Endothelial cell of umbilical vein (primary cell): Measurements from ENCODE around the gene NCEH1. TPM values are rescaled to one million over a fixed set of nuclear protein-coding genes. Genes with fewer than 3 reads are reported as not detected.

ENCODE experiments used
- BruUV-seq: library from RNA; stranded (reverse); fragments of 400-500 nt; replicated peaks from 2 replicates; lab custom pipeline; 2021; lab: Mats Ljungman, UMichigan
- CTCF ChIA-PET: fragments of 300-600, 350-600 bp; sonication (Branson Sonifier 250); formaldehyde crosslinking; loops from one replicate; lab custom pipeline; 2021; ENCODE audit warnings: antibody characterized with exemption, inconsistent platforms; lab: Charles Lee
- POLR2A ChIA-PET: fragments of 300-600, 350-600 bp; sonication (Branson Sonifier 250); formaldehyde crosslinking; loops from one replicate; lab custom pipeline; 2021; ENCODE audit warnings: antibody characterized with exemption, inconsistent platforms; lab: Charles Lee
- DNase-seq: peaks from one replicate; pipeline ENCODE4 v3.0.0-alpha.2; 2011; ENCODE audit warnings: low read depth, low spot score
- FAIRE-seq: peaks from 2 replicates; lab custom pipeline; 2011; peaks lifted over from hg19 to GRCh38; lab: Jason Lieb, UNC
- H2AFZ ChIP-seq: 2 replicates; pipeline ENCODE4 v1.6.0; 2012; ENCODE audit warnings: low read depth, low read length, control low read depth, inconsistent platforms
- H3K27ac ChIP-seq: 2 replicates; pipeline ENCODE4 v1.5.1; 2011; ENCODE audit warnings: low read depth, mild to moderate bottlenecking, control low read depth, low read length, moderate library complexity; ENCODE audit not compliant: insufficient read depth
- H3K27me3 ChIP-seq, 2 experiments: 2 replicates each; pipeline versions ENCODE4 v1.6.0 to v1.6.1; 2011; ENCODE audit warnings: low read length in 2 of 2, mixed read lengths in 1 of 2; ENCODE audit not compliant: control insufficient read depth in 2 of 2, insufficient read depth in 2 of 2
- H3K36me3 ChIP-seq, 2 experiments: 2 replicates in 1 of 2; 3 replicates in 1 of 2; pipeline ENCODE4 v1.5.1; 2011; ENCODE audit warnings: low read length in 2 of 2, mild to moderate bottlenecking in 1 of 2, moderate library complexity in 1 of 2; ENCODE audit not compliant: control insufficient read depth in 2 of 2, insufficient read depth in 2 of 2; ENCODE audit errors: extremely low read depth in 1 of 2
- H3K4me1 ChIP-seq: 3 replicates; pipeline ENCODE4 v1.5.1; 2011; ENCODE audit warnings: mild to moderate bottlenecking, low read length; ENCODE audit not compliant: control insufficient read depth, insufficient read depth; ENCODE audit errors: extremely low read depth
- H3K4me2 ChIP-seq: 2 replicates; pipeline ENCODE4 v1.6.1; 2011; ENCODE audit warnings: low read length, control low read depth, mixed read lengths; ENCODE audit not compliant: insufficient read depth
- H3K4me3 ChIP-seq, 3 experiments: fragments of 200-600 bp in 1 of 3; sonication (generic), shearing (Covaris generic) in 1 of 3; replicated peaks in 1 of 3; 2 replicates each; pipeline ENCODE4 v1.5.1; 2011 to 2016; ENCODE audit warnings: control low read depth in 3 of 3, low read length in 3 of 3, mild to moderate bottlenecking in 2 of 3, inconsistent platforms in 1 of 3, low read depth in 1 of 3, moderate library complexity in 1 of 3; ENCODE audit not compliant: insufficient read depth in 1 of 3
- H3K79me2 ChIP-seq: 2 replicates; pipeline ENCODE4 v1.6.0; 2012; ENCODE audit warnings: low read length, inconsistent platforms; ENCODE audit not compliant: control insufficient read depth, insufficient read depth
- H3K9ac ChIP-seq: replicated peaks from 2 replicates; pipeline ENCODE3; 2011; ENCODE audit warnings: low read length, control low read depth; ENCODE audit not compliant: insufficient read depth; ENCODE audit errors: extremely low read depth
- H3K9me1 ChIP-seq: replicated peaks from 3 replicates; pipeline ENCODE4 v1.6.0; 2011; ENCODE audit warnings: mild to moderate bottlenecking, low read length; ENCODE audit not compliant: control insufficient read depth, insufficient read depth; ENCODE audit errors: extremely low read depth
- H3K9me3 ChIP-seq: replicated peaks from 2 replicates; pipeline ENCODE4 v1.5.1; 2012; ENCODE audit warnings: low read length, inconsistent platforms; ENCODE audit not compliant: control insufficient read depth, insufficient read depth
- H4K20me1 ChIP-seq: replicated peaks from 2 replicates; pipeline ENCODE3; 2011; ENCODE audit warnings: mild to moderate bottlenecking, low read length; ENCODE audit not compliant: control insufficient read depth, insufficient read depth; ENCODE audit errors: extremely low read depth
- EZH2 ChIP-seq: IDR thresholded peaks from 2 replicates; pipeline ENCODE4 v1.6.1; 2012; ENCODE audit warnings: borderline replicate concordance, low read depth, mild to moderate bottlenecking, moderate library complexity, low read length, inconsistent platforms; ENCODE audit not compliant: severe bottlenecking
- FOS ChIP-seq: IDR thresholded peaks from 2 replicates; pipeline ENCODE4 v1.6.1; 2011; ENCODE audit warnings: mild to moderate bottlenecking, low read length, moderate library complexity, borderline replicate concordance; ENCODE audit not compliant: insufficient read depth
- GATA2 ChIP-seq: IDR thresholded peaks from 2 replicates; pipeline ENCODE4 v1.7.0; 2011; ENCODE audit warnings: low read depth, mild to moderate bottlenecking, moderate library complexity, mixed read lengths, low read length; ENCODE audit not compliant: insufficient read length, insufficient read depth
- JUN ChIP-seq: IDR thresholded peaks from 2 replicates; pipeline ENCODE4 v1.6.1; 2011; ENCODE audit warnings: borderline replicate concordance, low read depth; ENCODE audit not compliant: insufficient read length, insufficient read depth
- MYC ChIP-seq: IDR thresholded peaks from one replicate; pipeline ENCODE4 v1.6.1; 2011; ENCODE audit warnings: mild to moderate bottlenecking, low read depth, low read length
- POLR2A ChIP-seq: IDR thresholded peaks from 2 replicates; pipeline ENCODE4 v1.6.1; 2012; ENCODE audit warnings: low read depth, mild to moderate bottlenecking, control low read depth, low read length
- POLR2AphosphoS5 ChIP-seq: IDR thresholded peaks from 2 replicates; pipeline ENCODE4 v1.6.1; 2012; ENCODE audit warnings: low read depth, mild to moderate bottlenecking, control low read depth, low read length, moderate library complexity; ENCODE audit not compliant: insufficient read depth
- dilution Hi-C: fragments of 300-500 bp; cut with MboI; formaldehyde crosslinking; loops from one replicate; pipeline ENCODE4 v1.15.0; 2019; ENCODE audit warnings: low sequenced_read_pairs; ENCODE audit not compliant: extremely low pct_ligation_motif_present
- intact Hi-C: fragments of 100-400 bp; cut with micrococcal nuclease; formaldehyde crosslinking; loops from one replicate; pipeline ENCODE4 v1.10.0; 2022
- polyA plus RNA-seq, 4 experiments: library from polyadenylated mRNA; depleted of rRNA in 3 of 4; stranded (reverse) in 3 of 4; unstranded in 1 of 4; fragments of >200 nt; gene quantifications; 2 replicates each; pipeline versions ENCODE4 v1.2.1 to v1.2.3, GENCODE V29; 2011 to 2012; ENCODE audit warnings: missing spikeins in 1 of 4
- total RNA-seq: library from RNA; stranded (reverse); gene quantifications from 2 replicates; pipeline ENCODE4 v1.2.3, GENCODE V29; 2021
- TF ChIP-seq, protein P1 (sequence below): IDR thresholded peaks from 2 replicates; pipeline ENCODE4 v1.6.1; 2011; ENCODE audit not compliant: insufficient read depth, insufficient read length
- TF ChIP-seq, protein P2 (sequence below), 2 donors: IDR thresholded peaks; 1 replicate in 1 of 2; 2 replicates in 1 of 2; pipeline ENCODE4 v1.5.1; 2011; ENCODE audit warnings: low read length in 2 of 2, mild to moderate bottlenecking in 2 of 2, moderate library complexity in 2 of 2, control low read depth in 1 of 2, inconsistent platforms in 1 of 2, low read depth in 1 of 2; ENCODE audit not compliant: insufficient read depth in 1 of 2; ENCODE audit errors: extremely low read depth in 1 of 2

Gene NCEH1
- total and polyA plus RNA-seq, 2 donors (not counting 3 experiments of a cell fraction or from before 2014, with no cell fraction given), result 10.0 to 20.3 TPM

DNA sequence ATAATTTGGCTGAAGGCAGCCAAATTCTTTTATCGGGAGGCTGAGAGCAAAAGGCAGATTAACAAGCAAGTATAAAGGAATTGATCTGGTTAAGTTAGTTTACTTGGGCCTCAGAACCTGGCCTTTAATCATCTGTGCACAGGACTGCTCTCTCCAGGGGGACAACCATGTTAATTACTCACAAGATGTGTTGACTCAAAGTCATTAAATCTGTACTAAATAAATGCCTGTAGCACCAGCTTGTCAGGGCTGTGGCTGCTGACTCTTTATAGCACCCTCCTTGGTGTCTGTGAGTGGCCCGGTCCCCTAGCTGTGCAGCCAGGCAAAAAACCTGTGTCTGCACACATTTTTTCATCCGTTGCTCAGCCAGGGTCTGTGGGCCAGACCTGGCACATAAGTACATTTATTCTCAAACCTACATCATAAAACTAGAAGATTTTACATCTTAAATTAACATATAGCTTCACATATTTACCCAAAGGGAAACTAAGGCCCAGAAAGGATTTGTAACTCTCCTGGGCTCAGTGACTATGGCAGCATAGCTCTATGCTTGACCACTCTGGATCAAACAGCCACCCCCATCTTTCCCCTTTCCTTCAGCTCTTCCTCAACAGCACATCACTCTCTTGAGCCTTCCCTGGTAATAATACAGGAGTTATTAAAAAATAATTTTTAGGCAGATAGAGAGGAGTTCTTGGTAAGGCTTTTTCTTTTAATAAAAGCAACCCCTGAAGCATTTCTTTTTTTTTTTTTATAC, 51.4 kb downstream of the NCEH1 start:
- Histone ChIP-seq H2AFZ (no peak overlapping the region), H3K27ac (peak overlapping the region; percentile 79), H3K27me3 (no peaks in the 10 kb centered on the region), H3K36me3 (no peaks in the 10 kb centered on the region), H3K4me1 (peaks cover 16% of the 10 kb centered on the region), H4K20me1 (no peaks in the 10 kb centered on the region), H3K9me1 (no peaks in the 10 kb centered on the region), H3K79me2 (peaks cover 15% of the 10 kb centered on the region), H3K4me2 (peak overlapping the region; percentile 19), H3K9me3 (no peaks in the 10 kb centered on the region), H3K4me3 (no peak overlapping the region), H3K9ac (peak overlapping the region; percentile 7)
- intact Hi-C loops, result no loop called here
- FAIRE-seq (no peak), DNase-seq (no peak)
- TF ChIP-seq POLR2AphosphoS5 (no peak), POLR2A (no peak), JUN (no peak), FOS (no peak), MYC (no peak), GATA2 (no peak), EZH2 (no peak)
- TF ChIP-seq, protein P1, sequence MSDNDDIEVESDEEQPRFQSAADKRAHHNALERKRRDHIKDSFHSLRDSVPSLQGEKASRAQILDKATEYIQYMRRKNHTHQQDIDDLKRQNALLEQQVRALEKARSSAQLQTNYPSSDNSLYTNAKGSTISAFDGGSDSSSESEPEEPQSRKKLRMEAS, result no peak
- TF ChIP-seq, protein P2, sequence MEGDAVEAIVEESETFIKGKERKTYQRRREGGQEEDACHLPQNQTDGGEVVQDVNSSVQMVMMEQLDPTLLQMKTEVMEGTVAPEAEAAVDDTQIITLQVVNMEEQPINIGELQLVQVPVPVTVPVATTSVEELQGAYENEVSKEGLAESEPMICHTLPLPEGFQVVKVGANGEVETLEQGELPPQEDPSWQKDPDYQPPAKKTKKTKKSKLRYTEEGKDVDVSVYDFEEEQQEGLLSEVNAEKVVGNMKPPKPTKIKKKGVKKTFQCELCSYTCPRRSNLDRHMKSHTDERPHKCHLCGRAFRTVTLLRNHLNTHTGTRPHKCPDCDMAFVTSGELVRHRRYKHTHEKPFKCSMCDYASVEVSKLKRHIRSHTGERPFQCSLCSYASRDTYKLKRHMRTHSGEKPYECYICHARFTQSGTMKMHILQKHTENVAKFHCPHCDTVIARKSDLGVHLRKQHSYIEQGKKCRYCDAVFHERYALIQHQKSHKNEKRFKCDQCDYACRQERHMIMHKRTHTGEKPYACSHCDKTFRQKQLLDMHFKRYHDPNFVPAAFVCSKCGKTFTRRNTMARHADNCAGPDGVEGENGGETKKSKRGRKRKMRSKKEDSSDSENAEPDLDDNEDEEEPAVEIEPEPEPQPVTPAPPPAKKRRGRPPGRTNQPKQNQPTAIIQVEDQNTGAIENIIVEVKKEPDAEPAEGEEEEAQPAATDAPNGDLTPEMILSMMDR (IDR thresholded peaks at IDR 0.05; ENCODE audit: extremely low read depth in 1 of 2, insufficient read depth in 1 of 2, low read depth in 1 of 2, low read length in 2 of 2), result no peak
- dilution Hi-C loops, result no loop called here
- CTCF ChIA-PET, result interaction anchor here (0.8 to 2.1 kb wide), 11 partner anchors 8 to 327 kb away, joined by 3 to 10 read pairs (median 5); no protein-coding TSS in a partner anchor
- no TSS peak for BruUV-seq
- POLR2A ChIA-PET, result interaction anchor here (0.7 kb wide), 1 partner anchor 146 kb away, joined by 7 read pairs; no protein-coding TSS in a partner anchor
